Lower leg skin (tissue), 4 donors: ENCODE data around the gene LSG1. TPM values are rescaled to one million over a fixed set of nuclear protein-coding genes. Genes with fewer than 3 reads are reported as not detected.

Source experiments
- DNase-seq, 2 donors: peaks; one replicate each; pipeline ENCODE4 v3.0.0-alpha.2; 2019; ENCODE audit warnings: low spot score in 2 of 2
- H3K4me3 ChIP-seq: fragments of 200-600 bp; sonication (generic); 2 replicates; pipeline ENCODE4 v1.5.1; 2017; ENCODE audit warnings: mild to moderate bottlenecking, low read depth; ENCODE audit not compliant: poor library complexity, severe bottlenecking
- CTCF ChIP-seq, 3 donors: fragments of 450-650 bp; IDR thresholded peaks; one replicate each; pipeline ENCODE4 v1.5.1; 2016; ENCODE audit warnings: antibody characterized with exemption in 3 of 3, mild to moderate bottlenecking in 3 of 3, moderate library complexity in 2 of 3
- POLR2A ChIP-seq, 2 donors: fragments of 450-650 bp; IDR thresholded peaks; one replicate each; pipeline ENCODE4 v1.6.1; 2016 to 2017; ENCODE audit warnings: antibody characterized with exemption in 2 of 2, mild to moderate bottlenecking in 1 of 2, moderate library complexity in 1 of 2
- WGBS, 2 donors: methylation state at CpG; one replicate each; pipeline ENCODE4 v1.1.5; 2018; 5-methylcytosine and 5-hydroxymethylcytosine counted together
- intact Hi-C: fragments of 100-400 bp; cut with DNase I; formaldehyde crosslinking; loops from one replicate; pipeline ENCODE4 v1.15.0; 2023; ENCODE audit warnings: low total_unique reads
- total RNA-seq, 4 donors: library from RNA; depleted of rRNA; stranded (reverse); fragments of >200 nt; gene quantifications; one replicate each; pipeline ENCODE4 v1.1.0, GENCODE V29; 2016

The LSG1 gene
- total RNA-seq, 4 donors from 2014 or later, result 31.7 to 45.9 (median 38.9) TPM

- no peak overlapping the region for H3K4me3 ChIP-seq
- intact Hi-C loops, result no loop called here
- no peak for DNase-seq
- TF ChIP-seq CTCF (IDR thresholded peaks at IDR 0.05) (no peak), POLR2A (IDR thresholded peaks at IDR 0.05) (no peak)
- 85 to 91% methylated on average over 21 to 23 of the region's 23 CpGs for WGBS, 2 donors
These were observed 53.0 kb downstream of the LSG1 start for GRCh38 chr3:194618858-194619608.

- intact Hi-C loops, result no loop called here
- DNase-seq, result no peak
- 80 to 85% methylated on average over 9 of the region's 9 CpGs for WGBS, 2 donors
- TF ChIP-seq CTCF (IDR thresholded peaks at IDR 0.05) (no peak), POLR2A (IDR thresholded peaks at IDR 0.05) (no peak)
- no peak overlapping the region for H3K4me3 ChIP-seq
These were observed 54.2 kb downstream of the LSG1 start for GRCh38 chr3:194617827-194618226.

GRCh38 chr3:194617143-194617671 is 54.8 kb downstream of the LSG1 start:
- WGBS, 2 donors, result 93 to 97% methylated on average over 13 to 14 of the region's 14 CpGs

GRCh38 chr3:194615226-194615625 is 56.8 kb downstream of the LSG1 start:
- WGBS, 2 donors, result 91 to 93% methylated on average over 11 of the region's 11 CpGs
- H3K4me3 ChIP-seq, result no peak overlapping the region
- intact Hi-C loops, result no loop called here
- TF ChIP-seq POLR2A (IDR thresholded peaks at IDR 0.05) (no peak), CTCF (IDR thresholded peaks at IDR 0.05) (no peak)
- DNase-seq, result no peak

More at GRCh38 chr3:194617143-194617671, 54.8 kb downstream of the LSG1 start:
- DNase-seq, result no peak
- H3K4me3 ChIP-seq, result no peak overlapping the region
- intact Hi-C loops, result no loop called here
- TF ChIP-seq POLR2A (IDR thresholded peaks at IDR 0.05), result no peak
- no peak for TF ChIP-seq CTCF (IDR thresholded peaks at IDR 0.05)

- intact Hi-C loops, result no loop called here
- no peak for TF ChIP-seq POLR2A (IDR thresholded peaks at IDR 0.05)
- no peak for TF ChIP-seq CTCF (IDR thresholded peaks at IDR 0.05)
- no peak overlapping the region for H3K4me3 ChIP-seq
- 82 to 84% methylated on average over 8 of the region's 8 CpGs for WGBS, 2 donors
- no peak for DNase-seq
These were observed 59.8 kb downstream of the LSG1 start for GRCh38 chr3:194612221-194612620.
